Dendritic cell treated with granulocyte-macrophage colony-stimulating factor and Interleukin-4, amounts not matched to agents 40 ng/mL and 50 ng/mL, for 4 days (primary cell): Measurements from ENCODE around the gene SELENOF.
"Not testable (repeated sequence)": the region's sequence is repeated elsewhere in the genome, so short reads cannot be mapped to it uniquely, and the experiment has no call there.

Experiments
- H3K27ac Mint-ChIP-seq: one replicate; pipeline ENCODE4 v1.8.0; 2022; ENCODE audit warnings: mild to moderate bottlenecking, mixed read lengths
- H3K27me3 Mint-ChIP-seq: one replicate; pipeline ENCODE4 v1.8.0; 2022; ENCODE audit warnings: mild to moderate bottlenecking, mixed read lengths
- H3K36me3 Mint-ChIP-seq: one replicate; pipeline ENCODE4 v1.8.0; 2022; ENCODE audit warnings: low read depth, mixed read lengths
- H3K4me1 Mint-ChIP-seq: one replicate; pipeline ENCODE4 v1.8.0; 2022; ENCODE audit warnings: low read depth, mixed read lengths
- H3K4me3 Mint-ChIP-seq: one replicate; pipeline ENCODE4 v1.8.0; 2022; ENCODE audit warnings: mild to moderate bottlenecking, moderate library complexity, mixed read lengths
- H3K9me3 Mint-ChIP-seq: one replicate; pipeline ENCODE4 v1.8.0; 2022; ENCODE audit warnings: mixed read lengths
- intact Hi-C: fragments of 100-400 bp; cut with micrococcal nuclease; formaldehyde crosslinking; loops from one replicate; pipeline ENCODE4 v1.15.0; 2022

The SELENOF gene

GRCh38 chr1:86828024-86828423 lies 85.9 kb downstream of the SELENOF start:
- no peaks in the 10 kb centered on the region for H3K36me3 Mint-ChIP-seq
- intact Hi-C loops = no loop called here
- no peaks in the 10 kb centered on the region for H3K4me1 Mint-ChIP-seq
- H3K27ac Mint-ChIP-seq = no peak overlapping the region
- no peaks in the 10 kb centered on the region for H3K27me3 Mint-ChIP-seq
- no peak overlapping the region for H3K4me3 Mint-ChIP-seq
- no peaks in the 10 kb centered on the region for H3K9me3 Mint-ChIP-seq

DNA sequence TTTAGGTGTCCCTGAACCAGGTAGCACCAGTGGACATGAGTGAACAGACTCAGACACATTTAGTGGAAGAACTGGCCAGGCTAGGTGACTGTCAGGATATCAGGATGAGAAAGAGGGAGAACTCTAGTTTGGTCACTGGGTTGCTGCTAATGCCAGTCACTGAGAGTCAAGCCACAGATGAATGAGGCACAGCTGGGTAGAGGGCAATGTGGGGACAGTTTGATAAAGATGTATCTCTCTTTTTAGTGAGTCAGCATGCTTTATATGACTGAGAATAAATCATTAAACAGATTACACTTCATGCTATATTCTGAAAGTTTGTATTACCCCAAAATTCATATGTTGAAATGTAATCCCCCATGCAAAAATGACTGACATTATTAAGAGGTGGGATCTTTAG lies 87.1 kb downstream of the SELENOF start:
- intact Hi-C loops = no loop called here
- Mint-ChIP-seq H3K27me3 (no peaks in the 10 kb centered on the region), H3K27ac (no peak overlapping the region), H3K4me3 (no peak overlapping the region), H3K9me3 (no peaks in the 10 kb centered on the region), H3K4me1 (no peaks in the 10 kb centered on the region), H3K36me3 (no peaks in the 10 kb centered on the region)

- Mint-ChIP-seq H3K27me3 (no peaks in the 10 kb centered on the region), H3K36me3 (no peaks in the 10 kb centered on the region), H3K9me3 (no peaks in the 10 kb centered on the region), H3K4me3 (no peak overlapping the region), H3K27ac (no peak overlapping the region), H3K4me1 (no peaks in the 10 kb centered on the region)
- intact Hi-C loops = no loop called here
Observed at GRCh38 chr1:86825319-86825718, 88.6 kb downstream of the SELENOF start.

DNA sequence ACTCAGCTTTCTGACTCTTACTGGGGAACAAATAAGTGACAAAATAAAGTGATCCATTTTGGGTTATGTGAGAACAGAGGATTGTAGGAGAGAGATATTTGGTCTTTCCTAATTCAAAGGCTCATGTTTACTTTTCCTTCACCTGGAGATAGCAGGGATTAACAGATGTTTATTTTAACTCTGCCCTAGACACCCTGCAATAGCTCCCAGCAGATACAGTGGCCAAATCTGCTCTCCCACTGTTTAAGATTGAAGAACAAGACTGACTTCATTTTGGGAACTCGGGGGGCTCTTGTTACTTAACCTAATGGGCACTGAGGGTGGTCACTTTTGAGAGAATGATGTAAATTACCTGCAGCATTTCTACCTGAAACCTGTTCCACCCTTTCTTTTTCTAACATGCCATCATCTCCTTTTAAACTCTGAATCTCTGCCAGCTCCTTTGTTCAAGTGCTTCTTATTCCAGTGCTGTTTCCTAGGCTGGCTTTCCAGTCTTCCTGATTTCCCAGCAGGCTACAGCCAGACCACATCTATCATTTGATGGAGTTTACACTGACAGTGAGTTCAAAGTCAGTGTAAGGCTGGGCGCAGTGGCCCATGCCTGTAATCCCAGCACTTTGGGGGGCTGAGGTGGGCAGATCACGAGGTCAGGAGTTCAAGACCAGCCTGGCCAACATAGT lies 90.0 kb downstream of the SELENOF start:
- no peak overlapping the region for H3K4me3 Mint-ChIP-seq
- H3K36me3 Mint-ChIP-seq = no peaks in the 10 kb centered on the region
- no peaks in the 10 kb centered on the region for H3K9me3 Mint-ChIP-seq
- H3K4me1 Mint-ChIP-seq = no peaks in the 10 kb centered on the region
- H3K27ac Mint-ChIP-seq = no peak overlapping the region
- no peaks in the 10 kb centered on the region for H3K27me3 Mint-ChIP-seq
- intact Hi-C loops = no loop called here

DNA sequence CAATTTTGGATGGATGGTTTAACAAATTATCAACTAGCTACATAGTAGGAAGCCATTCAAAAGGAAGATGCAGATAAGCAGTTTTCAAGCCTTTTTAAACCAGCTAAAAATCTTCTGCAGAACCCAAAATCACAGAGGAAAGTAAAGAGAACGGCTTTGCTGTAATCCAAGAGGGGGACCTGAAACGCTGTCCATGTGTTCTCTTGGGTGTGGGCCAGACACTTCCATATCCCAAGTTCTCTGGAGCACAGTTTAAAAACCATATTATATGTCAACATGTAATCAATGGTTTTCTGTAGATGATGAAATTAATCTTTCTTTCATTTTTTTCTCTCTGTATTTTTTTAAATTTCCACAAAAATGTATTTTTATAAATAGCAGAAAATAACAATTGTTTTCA lies 90.5 kb downstream of the SELENOF start:
- intact Hi-C loops = no loop called here
- H3K27ac Mint-ChIP-seq = no peak overlapping the region
- no peak overlapping the region for H3K4me3 Mint-ChIP-seq
- no peaks in the 10 kb centered on the region for H3K4me1 Mint-ChIP-seq
- no peaks in the 10 kb centered on the region for H3K9me3 Mint-ChIP-seq
- H3K36me3 Mint-ChIP-seq = no peaks in the 10 kb centered on the region
- no peaks in the 10 kb centered on the region for H3K27me3 Mint-ChIP-seq

DNA sequence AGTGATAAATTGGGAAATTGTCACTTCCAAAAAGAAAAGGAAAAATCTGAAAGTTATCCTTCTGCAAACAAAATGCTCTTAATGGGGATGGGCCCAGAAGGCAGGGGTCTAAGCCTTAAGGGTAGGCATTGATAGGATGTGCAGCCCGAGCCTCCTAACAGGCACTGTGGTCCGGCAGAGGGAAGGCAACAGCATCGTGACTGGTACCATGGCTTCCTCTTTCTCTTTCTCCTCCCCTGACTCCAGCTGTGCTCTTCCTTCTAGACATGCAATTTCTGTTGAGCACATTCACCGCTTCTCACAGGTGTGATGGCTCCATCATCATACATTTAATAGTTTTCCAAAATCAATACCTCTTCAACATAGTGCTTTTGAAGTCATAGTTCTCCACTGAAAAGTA lies 91.5 kb downstream of the SELENOF start:
- Mint-ChIP-seq H3K27ac (no peak overlapping the region), H3K27me3 (no peaks in the 10 kb centered on the region), H3K9me3 (no peaks in the 10 kb centered on the region), H3K36me3 (no peaks in the 10 kb centered on the region), H3K4me3 (no peak overlapping the region), H3K4me1 (no peaks in the 10 kb centered on the region)
- intact Hi-C loops = no loop called here

DNA sequence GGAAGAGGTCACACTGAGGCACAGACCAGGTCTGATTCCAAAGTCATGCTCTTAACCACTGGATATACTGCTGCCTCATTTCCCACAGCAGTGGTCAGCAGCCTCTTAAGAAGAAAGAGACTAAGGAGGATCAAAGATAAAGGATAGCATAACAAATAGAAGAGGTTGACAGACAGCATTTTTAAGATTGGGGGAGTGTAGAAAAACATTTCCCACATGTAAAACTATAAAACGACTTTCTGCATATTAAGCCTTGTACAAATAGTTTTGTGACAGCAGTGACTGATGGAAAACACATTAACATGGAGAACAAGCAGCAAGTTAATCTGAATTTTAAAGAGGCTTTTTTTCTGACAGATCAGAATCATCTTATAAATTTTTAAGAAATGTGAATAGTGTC lies 92.0 kb downstream of the SELENOF start:
- Mint-ChIP-seq H3K9me3 (no peaks in the 10 kb centered on the region), H3K36me3 (no peaks in the 10 kb centered on the region), H3K4me1 (no peaks in the 10 kb centered on the region), H3K27ac (no peak overlapping the region), H3K4me3 (no peak overlapping the region), H3K27me3 (no peaks in the 10 kb centered on the region)
- intact Hi-C loops = no loop called here

DNA sequence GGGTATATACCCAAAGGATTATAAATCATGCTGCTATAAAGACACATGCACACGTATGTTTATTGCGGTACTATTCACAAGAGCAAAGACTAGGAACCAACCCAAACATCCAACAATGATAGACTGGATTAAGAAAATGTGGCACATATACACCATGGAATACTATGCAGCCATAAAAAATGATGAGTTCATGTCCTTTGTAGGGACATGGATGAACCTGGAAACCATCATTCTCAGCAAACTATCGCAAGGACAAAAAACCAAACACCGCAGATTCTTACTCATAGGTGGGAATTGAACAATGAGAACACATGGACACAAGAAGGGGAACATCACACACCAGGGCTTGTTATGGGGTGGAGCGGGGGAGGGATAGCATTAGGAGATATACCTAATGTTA lies 94.0 kb downstream of the SELENOF start:
- intact Hi-C loops, H3K27me3 Mint-ChIP-seq, H3K4me3 Mint-ChIP-seq, H3K9me3 Mint-ChIP-seq, H3K36me3 Mint-ChIP-seq, H3K4me1 Mint-ChIP-seq, H3K27ac Mint-ChIP-seq: not testable (repeated sequence)

GRCh38 chr1:86817246-86817826 lies 96.6 kb downstream of the SELENOF start:
- H3K27me3 Mint-ChIP-seq, H3K4me3 Mint-ChIP-seq, H3K27ac Mint-ChIP-seq, H3K36me3 Mint-ChIP-seq, intact Hi-C loops, H3K9me3 Mint-ChIP-seq, H3K4me1 Mint-ChIP-seq: not testable (repeated sequence)

DNA sequence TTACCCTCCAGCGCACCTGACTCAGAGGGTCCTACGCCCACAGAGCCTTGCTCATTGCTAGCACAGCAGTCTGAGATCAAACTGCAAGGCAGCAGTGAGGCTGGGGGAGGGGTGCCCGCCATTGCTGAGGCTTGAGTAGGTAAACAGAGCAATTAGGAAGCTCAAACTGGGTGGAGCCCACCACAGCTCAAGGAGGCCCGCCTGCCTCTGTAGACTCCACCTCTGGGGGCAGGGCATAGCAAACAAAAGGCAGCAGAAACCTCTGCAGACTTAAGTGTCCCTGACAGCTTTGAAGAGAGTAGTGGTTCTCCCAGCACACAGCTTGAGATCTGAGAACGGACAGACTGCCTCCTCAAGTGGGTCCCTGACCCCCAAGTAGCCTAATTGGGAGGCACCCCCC lies 99.8 kb downstream of the SELENOF start:
- H3K9me3 Mint-ChIP-seq, H3K36me3 Mint-ChIP-seq, H3K27me3 Mint-ChIP-seq, H3K27ac Mint-ChIP-seq, H3K4me1 Mint-ChIP-seq, intact Hi-C loops, H3K4me3 Mint-ChIP-seq: not testable (repeated sequence)
